ENCODE results near the gene MED31. TPM values are rescaled to one million over a fixed set of nuclear protein-coding genes. Genes with fewer than 3 reads are reported as not detected.

Gene MED31
- total and polyA plus RNA-seq, 2 experiments from 2014 or later: 5.5 to 49.3 TPM

GRCh38 chr17:6633263-6633662 is 18.1 kb downstream of the MED31 start (continued):
- TF ChIP-seq ZNF462 (CRISPR knock-in tag; IDR thresholded peaks at IDR 0.05) (no peak), REST (IDR thresholded peaks at IDR 0.05; ENCODE audit: unreplicated experiment) (no peak)

- peaks cover 48% of the 10 kb centered on the region for H3K36me3 Mint-ChIP-seq (ENCODE audit: low read depth)
- peaks cover 5% of the 10 kb centered on the region for H3K27me3 Mint-ChIP-seq (ENCODE audit: insufficient read depth, low read depth, poor library complexity)
- DNase-seq (ENCODE audit: low spot score) (no peak), ATAC-seq (no peak)
- Histone ChIP-seq H2AFZ (no peak overlapping the region), H3K36me3 (ENCODE audit: insufficient read depth) (peaks cover 32% of the 10 kb centered on the region), H3K27ac (ENCODE audit: low read depth) (no peak overlapping the region), H4K20me1 (replicated peaks; ENCODE audit: insufficient read depth) (peaks cover 14% of the 10 kb centered on the region), H3K79me2 (replicated peaks; ENCODE audit: insufficient read depth) (no peaks in the 10 kb centered on the region), H3K9me2 (ENCODE audit: insufficient read depth) (no peaks in the 10 kb centered on the region), H3K4me2 (no peak overlapping the region), H3K27me3 (ENCODE audit: insufficient read depth) (no peaks in the 10 kb centered on the region), H3K4me1 (ENCODE audit: insufficient read depth) (no peaks in the 10 kb centered on the region), H3K4me3 (no peak overlapping the region), H3F3A (replicated peaks; ENCODE audit: low read depth) (no peaks in the 10 kb centered on the region)
- no peaks in the 10 kb centered on the region for H3K4me1 Mint-ChIP-seq
- H3K9me3 Mint-ChIP-seq: no peaks in the 10 kb centered on the region; the same call in 2 of the 3 replicates
- no peak overlapping the region for H3K27ac Mint-ChIP-seq
- TF ChIP-seq STAT1 (IDR thresholded peaks at IDR 0.05; ENCODE audit: unreplicated experiment) (no peak), NANOG (IDR thresholded peaks at IDR 0.05; ENCODE audit: borderline replicate concordance) (no peak), ZNF114 (CRISPR knock-in tag; IDR thresholded peaks at IDR 0.05) (no peak), CTCF (conservative IDR thresholded peaks at IDR 0.05; ENCODE audit: low read depth in 2 of 2) (no peak), CREB1 (CRISPR knock-in tag; IDR thresholded peaks at IDR 0.05; ENCODE audit: low read depth) (no peak), JUNB (IDR thresholded peaks at IDR 0.05; ENCODE audit: unreplicated experiment) (no peak)
- H3K4me3 Mint-ChIP-seq: no peak overlapping the region
Observed at GRCh38 chr17:6632530-6632929, 18.9 kb downstream of the MED31 start.
